HG03039 (cell line): Measurements from ENCODE around the gene CDC25B.

Experiments
- ATAC-seq: cut with Tn5 transposase; IDR thresholded peaks from one replicate; pipeline ENCODE4 v1.9.1; 2021; ENCODE audit warnings: mild to moderate bottlenecking, moderate library complexity; ENCODE audit not compliant: unreplicated experiment

The CDC25B gene

DNA sequence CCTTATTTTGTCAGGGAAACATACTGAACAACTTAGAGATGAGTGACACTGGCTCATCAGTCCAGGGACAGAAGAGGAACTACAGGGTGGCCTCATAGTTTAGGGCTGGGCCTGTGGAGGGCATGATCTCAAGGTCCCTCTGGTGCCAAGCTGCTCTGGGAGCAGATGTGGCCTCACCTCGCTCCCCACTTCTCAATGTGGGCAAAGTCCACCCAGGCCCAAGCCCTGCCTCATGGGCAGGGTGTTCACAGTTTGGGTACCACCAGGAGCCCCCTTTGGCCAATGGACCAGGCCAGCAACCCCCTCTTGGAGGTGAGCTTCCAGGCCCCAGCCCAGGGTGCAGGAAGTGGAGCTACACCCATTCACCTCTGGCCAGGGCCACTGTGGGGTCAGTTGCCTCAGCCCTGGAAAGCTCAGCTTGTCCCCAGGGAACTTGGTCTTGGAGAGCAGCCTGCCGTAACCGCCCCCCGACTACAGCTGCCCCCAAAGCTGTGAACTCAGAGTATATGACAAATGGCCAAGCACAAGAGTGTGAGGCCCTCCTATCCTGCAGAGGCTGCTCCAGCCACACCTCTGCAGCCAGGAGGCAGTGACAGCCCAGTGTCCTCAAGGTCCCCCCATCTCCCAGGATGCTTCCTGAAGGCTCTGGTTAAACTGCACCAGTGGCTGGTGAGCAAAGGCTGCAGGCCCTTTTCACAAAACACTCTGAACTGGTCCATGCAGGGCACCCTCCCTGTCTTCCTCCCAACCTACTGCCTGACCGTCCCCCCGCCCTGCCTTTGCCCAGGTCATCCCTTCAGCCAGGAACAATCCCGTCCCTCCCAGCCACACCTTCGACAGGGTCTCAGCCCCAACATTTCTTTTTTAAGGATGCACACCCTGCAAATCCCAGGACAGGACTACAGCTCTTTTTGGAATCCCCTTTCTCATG is 32.2 kb upstream of the CDC25B start:
- no peak for ATAC-seq

DNA sequence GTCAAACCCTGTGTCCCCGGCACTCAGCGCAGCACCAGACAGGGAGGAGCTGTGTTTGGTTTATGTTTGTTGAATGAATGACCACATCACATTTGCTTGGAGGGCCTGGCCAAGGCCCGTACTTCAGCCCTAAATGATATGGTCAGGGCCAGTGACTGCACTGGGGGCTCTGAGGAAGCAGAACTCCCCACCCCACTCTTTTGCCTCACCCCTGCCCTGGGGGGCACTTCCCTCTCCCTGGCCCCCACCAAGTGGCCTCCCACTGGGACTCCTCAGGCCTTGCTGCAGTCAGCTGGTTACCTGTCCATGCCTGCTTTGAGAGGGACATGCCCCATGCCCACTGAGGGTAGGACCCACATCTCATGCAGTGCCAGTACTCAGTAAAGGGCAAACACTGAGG is 31.5 kb upstream of the CDC25B start:
- ATAC-seq, result no peak

DNA sequence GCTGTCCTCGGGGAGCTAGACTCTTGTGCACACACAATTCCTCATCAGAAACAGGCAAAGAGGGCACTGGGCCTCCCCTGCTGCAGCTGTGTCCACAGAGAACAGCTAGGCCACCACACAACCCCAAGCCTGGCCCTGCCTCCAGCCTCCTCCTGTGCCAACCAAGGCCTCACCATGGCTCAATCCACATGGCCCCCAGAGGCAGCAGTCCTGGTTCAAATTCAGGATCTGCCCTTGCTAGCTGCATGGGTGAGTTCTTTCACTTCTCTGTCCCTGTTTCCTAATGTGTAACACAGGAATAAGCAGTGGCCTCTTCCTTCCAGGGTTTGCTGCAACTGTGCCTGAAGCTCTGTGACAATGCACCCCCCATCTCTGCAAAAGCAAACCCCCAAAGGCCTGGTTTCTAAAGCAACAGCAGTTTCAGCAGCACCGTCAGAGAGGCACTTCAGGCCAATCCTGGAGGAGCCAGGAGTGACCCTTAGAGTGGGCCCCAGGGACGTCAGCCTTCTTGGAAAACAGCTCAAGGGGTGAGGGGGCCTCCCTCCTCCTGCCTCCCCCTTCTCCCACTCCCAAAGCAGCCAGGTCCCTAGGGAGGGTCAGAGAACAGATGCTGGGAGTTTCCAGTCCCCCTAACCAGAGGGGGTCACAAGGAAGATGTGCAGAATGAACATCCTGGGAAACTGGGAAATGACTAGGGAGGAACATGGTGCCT is 30.8 kb upstream of the CDC25B start:
- no peak for ATAC-seq

DNA sequence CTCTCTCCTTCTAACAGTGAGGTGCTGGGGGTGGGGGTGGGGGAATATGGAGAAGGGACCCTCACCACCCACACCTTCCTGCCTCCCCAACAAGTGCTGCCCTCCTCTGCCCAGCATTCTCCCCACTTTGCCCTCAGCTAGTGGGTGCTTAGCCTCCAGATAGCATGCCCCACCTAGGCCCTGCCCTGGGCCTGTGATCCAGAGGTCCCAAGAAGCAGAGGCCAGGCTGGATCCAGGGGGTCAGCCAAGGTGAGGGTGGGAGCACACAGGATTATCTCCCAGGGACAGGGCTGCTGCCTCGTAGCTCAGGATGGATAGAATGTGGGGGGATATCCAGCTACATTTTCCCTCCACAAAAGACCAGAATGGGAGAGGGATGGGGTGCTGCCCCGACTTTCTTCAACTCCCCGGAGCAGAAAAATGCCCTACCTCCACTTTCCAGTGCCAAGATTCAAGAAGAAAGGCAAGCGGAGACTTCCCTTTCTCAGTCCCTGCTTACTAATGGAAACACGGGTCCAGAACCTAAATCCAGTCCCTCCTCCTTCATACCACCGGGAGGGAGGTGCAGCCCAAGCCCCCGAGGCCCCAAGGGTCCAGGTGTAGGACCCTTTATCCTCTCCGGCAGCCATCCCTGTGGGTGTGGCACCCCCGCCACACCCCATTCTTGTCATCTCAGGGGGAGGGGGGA is 29.5 kb upstream of the CDC25B start:
- no peak for ATAC-seq

DNA sequence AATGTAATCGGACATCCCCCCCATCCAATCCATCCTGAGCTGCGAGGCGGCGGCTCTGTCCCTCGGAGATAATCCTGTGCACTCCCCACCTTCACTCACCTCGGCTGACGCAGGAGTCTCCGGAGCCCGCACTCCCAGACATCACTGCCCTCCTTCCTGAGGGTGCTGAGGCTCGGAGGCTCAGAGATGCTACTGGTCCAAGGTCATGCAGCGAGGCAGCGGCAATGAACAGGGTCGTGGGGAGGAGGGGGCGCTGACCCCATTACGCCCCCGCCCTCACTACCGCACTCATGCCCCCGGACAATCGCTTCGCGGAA is 29.0 kb upstream of the CDC25B start:
- ATAC-seq, result no peak

DNA sequence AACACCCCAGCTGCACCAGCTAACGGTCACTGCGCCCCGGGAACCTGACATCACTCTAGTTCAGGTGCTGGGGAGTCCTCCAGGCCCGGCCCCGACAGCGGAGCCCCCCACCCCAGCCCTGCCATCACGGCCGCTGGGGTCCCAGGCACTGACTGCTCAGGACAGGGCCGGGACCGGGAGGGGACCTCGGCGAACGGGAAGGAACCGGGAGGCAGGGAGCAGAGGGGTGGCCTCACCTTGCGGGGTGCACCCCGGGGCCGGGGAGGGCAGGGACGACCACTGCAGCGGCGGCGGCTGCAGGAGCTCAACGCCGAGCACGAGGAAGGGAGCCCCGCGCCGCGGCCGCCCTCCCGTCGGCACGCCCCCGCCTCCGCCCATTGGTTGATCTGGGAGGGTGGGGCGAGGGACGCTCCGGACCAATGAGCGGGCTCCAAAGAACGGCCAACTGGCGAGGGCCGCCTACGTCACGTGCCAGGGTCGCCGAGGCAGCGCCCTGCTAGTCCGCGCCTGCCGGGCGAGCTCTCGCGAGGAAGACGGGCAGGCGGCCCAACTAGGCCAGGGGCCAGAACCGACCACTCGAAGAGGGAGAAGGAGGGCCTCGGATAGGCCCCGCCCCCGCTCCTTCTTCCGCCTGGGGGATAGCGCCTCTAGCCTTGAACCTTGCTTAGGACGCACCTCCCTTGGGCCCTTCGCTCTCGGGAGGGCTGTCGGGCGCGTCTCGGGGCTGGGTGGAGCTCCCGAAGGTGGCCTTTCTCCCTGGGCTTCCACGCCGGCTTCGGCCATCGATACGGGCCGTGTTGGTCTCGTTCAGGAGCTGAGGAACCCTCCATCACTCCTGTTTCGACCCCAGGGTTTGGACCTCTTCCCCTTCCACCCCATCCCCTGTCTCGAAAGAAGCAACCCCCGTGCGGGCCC is 28.4 kb upstream of the CDC25B start, which contains the start of gene ADISSP:
TSS of gene ADISSP (minus strand) at position 327 of the 915 bp plus-strand sequence. CDS start 7,653 bp downstream, outside the sequence.
- ATAC-seq, result peak; percentile 92

DNA sequence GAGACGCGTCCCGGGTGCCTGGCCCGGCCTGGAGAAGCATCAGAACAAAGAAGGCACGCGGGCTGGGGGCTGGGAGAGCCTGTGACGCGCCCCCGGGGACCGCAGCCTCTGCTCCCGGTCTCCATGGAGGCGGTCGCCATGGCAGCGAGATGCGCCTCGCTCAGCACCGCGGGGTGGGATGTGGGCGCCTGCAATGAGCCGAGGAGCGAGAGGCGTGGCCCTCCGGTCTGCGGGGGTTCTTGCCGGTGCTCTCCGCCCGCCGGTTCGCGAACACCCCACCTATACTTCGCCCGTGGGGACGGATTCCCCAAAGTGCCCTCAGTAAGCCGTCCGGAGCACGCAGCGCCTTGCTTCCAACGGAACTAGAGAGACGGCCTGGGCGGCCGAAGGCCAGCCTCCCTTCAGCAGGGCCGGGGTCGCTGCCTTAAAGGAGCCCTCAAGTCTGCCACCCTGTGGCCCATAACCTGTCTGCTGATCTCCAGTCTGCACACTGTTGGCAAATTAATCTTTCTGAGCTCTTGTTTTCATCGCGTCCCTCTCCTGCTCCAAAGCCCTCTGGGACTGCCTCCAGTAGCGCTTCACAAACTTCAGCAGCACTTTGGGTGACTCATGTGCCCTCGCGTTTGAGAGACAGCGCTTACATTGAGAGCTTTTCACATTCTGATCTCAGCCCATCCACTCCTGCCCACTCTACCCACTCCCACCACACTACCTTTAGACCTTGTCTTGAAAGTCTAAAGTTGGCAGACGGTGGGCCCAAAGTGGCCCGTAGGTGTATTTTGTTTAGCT is 27.6 kb upstream of the CDC25B start:
- peak; percentile 26 for ATAC-seq

DNA sequence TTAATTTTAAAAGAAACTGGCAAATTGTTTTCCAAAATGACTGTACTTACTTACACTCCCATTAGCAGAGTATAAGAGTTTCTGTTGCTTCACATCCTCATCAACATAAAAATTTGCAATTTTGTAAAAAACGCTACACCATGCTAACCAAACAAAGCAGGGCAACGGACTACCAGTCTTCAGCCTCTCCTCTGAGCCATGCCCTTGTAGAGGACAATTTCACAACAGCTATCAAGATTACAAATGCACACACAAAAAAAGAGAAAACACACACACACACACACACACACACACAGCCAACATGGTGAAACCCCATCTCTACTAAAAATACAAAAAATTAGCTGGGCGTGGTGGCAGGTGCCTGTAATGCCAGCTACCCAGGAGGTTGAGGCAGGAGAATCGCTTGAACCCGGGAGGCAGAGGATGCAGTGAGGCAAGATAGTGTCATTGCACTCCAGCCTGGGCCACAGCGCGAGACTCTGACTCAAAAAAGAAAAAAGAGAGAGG is 24.5 kb upstream of the CDC25B start:
- ATAC-seq, result no peak

DNA sequence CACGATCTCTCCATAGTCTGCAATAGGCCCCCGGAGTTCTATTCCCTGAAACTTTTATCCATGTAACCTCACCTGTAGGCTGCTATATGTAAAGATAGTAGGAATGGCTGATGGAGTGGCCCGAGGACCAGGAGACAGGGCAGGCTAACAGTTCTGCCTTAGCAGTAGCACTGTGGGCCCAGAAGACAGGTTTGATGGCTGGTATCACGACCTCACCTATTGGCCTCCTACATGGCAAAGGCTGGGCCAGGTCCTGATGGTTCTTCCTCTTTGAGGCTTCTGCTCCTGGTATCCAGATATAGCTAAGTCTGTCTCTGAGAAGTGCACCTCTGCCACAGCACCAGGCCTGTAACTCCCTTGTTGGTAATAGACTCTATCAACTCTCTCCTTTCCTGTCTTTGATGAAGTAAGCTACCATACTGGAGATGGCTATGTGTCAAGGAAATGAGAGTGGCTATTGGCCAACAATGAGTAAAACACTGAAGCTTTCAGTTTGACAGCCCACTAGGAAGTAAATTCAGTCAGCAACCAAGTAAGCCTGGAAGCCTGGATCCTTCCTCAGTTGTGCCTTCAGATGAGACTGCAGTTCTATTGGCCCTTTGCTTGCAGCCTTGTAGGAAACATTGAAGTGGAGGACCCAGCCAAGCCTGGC is 20.5 kb upstream of the CDC25B start:
- ATAC-seq, result no peak

DNA sequence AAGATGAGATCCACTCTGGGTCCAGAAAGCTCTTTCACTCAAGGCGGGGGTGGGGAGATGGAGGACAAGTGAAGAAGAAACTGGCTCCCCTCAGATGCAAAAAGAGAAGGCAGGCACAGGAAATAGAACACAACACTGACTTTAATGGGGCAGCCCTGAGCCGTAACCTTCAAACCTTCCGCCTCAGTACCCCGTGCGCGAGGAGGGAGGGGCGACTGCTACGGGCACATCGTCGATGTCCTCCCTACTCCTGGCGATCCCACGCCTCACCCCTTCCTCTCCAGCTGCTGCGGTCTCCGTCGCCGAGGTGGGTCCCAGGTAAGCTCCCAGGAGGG is 18.8 kb upstream of the CDC25B start:
- no peak for ATAC-seq

DNA sequence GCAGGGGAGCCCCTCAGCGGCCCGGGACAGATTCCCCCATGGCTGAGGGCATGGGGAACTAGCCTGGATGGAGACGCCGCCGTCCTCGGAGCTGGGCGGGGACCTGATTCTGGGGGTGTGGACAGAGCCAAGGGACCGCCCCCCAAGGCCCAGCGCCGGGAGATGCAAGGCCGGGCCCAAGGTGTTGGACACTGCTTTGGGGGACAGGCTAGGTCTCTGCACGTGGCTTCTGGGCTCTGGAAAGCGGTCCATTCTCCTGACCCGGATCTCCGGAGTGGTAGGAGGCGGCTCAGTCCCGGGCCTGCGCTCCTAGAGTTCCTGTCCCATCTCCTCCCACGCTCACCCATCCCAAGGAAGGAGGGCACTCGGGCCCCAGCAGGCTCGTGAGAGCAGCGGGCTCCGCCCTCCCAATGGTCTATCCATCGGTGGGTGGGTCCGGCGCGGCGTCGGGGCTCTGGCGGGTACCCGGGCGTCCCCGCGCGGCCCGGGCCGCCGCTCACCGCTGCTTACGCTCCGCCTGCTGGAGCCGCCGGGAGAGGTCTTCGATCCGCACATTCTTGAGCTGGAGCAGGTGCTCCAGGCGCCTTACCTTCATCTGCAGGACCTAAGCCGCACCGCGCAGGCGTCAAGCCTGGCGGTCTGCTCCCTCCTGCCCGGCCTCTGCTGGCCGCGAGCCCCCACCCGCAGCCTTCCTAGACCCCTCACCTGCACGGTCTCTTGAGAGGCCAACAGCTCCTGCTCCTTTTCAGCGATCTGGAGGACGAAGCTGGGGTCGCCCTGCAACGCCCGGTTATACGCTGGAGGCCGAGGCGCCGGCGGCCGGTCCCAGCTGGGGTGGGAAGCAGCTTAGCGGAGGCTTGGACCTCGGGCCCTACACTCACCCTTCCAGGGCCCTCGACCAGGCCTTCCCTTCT is 18.1 kb upstream of the CDC25B start:
- ATAC-seq, result no peak

DNA sequence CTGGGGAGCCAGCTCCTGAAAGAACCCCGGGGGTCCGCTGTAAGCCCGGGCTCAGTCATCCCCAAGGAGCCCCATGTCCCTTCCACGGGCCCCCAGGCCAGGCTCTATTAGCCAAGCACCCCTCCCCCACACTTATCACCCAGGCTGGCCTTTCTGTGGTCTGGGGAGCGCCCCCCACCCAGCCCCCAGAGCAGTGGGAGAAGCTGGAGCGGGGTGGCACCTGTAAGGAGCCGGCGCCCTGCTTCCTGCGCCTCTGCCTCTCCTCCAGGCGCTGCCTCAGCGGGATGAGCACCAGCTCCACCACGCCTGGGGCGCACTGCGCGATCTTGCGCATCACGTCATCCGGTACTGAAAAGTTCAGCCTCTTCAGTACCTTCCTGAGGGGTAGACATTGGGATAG is 17.1 kb upstream of the CDC25B start:
- no peak for ATAC-seq

DNA sequence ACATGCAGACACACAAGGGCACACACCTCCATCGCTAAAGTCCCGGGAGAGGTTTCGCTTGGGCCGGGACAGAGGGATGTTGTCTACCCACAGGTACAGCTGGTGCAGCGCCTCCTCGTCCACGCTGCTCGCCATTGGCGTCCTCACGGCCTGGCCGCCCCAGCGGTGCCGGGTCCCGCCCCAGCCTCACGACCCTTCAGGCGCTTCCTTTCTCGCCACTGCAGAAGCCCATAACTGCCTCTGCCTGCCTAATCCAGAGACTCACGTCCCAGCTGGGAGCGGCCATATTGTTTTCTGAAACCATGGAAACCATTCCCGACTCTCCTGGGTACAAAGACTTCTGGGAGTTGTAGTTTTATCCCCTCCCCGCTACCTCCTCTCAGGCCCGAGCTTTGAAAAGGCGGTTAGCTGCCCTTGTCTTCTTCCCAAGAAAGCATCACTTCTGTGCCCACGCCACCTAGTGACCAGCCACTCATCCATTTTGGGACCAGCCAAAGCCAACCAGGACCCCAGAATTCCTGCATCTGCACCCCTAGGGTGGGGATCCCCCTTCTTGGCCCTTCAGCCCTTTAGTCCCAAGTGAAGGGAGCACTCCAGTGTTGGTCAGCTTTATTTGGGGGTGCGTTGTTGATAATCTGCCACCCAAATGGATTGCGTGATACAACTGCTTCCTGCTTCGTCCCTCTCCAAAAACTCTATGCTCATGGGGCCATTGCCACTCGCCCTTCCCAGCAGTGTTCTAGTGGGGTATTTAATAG is 14.8 kb upstream of the CDC25B start, which contains the start of gene SPEF1:
TSS of gene SPEF1 (minus strand) at position 296 of the 758 bp plus-strand sequence. CDS start at position 135, 161 bp downstream.
- ATAC-seq, result no peak

DNA sequence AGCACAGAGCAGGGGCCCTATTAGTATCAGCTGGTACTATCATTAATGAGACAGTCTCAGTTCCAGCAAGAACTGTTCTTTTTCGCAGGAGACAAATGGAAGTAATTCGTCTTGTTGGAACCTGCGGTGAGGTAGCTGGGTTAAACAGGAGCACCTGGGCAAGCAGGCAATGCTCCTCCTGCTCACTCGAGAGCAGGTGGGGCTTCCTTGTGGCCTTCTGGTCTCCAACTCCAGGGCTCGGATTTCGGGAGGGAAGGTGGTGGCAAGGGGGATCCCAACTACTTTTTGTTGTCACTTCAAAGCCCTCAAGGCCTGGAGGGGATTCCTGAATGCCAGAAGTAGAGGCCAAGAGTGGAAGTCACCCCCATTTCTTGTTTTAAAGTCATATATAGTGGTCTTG is 13.5 kb upstream of the CDC25B start:
- ATAC-seq, result no peak

DNA sequence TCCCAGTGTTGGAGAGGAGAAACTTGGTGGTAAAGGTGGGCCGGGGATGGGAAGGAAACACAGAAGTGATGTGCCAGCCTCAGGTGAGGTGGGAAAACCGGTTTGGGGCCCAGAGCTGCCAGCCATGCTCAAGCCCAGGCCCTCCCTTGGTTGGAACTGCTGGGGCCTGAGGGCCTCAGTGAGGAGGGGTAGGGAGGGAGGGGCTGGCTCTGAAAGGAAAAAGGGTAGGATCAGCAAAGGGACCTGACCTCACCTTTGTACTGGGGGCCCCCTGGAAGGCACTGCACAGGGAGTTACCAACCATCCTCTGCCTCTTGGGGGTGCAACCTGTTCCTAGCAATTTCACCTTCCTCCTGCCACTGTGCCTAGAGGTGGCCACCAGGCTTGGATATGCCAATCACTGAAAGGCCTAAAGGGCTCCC is 13.0 kb upstream of the CDC25B start:
- no peak for ATAC-seq

DNA sequence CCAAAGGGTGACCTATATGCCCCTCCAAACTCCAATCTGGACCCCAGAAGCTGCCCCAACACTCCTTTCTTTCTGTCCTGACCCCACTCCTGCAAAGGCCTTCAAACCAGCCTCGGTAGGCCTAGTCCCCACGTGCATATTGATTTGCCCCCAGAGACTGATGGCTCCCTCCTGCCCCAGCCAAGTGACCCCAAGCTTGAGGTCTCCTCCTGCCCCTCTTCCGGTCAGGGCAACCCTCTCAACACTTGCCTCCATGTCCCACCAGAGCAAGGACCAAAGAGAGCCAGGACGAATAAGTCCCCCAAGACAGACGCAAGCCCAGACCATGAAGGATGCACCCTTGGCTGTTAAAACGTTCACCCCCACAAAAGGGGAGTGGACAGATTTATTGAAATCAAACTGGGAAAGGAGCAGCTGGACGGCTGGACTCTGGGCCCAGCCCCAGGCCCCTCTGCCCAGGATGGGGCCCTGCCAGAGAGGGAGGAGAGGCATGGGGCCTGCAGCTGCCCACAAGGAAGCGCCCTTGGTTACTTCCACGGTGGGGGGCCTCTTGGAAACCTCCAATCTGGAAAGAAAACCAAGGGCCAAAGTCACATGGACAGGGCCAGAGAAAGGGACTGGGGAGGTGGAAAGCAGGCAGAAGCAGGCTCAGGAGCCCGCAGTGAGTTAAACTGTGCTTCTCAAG is 12.5 kb upstream of the CDC25B start:
- no peak for ATAC-seq
